Chondrocyte (in vitro differentiated cells): Measurements from ENCODE around the gene DPH5. TPM values are rescaled to one million over a fixed set of nuclear protein-coding genes. Genes with fewer than 3 reads are reported as not detected.
"Not testable (repeated sequence)": the region's sequence is repeated elsewhere in the genome, so short reads cannot be mapped to it uniquely, and the experiment has no call there.

Experiments
- DNase-seq: peaks from one replicate; pipeline ENCODE4 v3.0.0; 2021; ENCODE audit warnings: mixed read lengths, low spot score
- H3K27ac Mint-ChIP-seq: one replicate; pipeline ENCODE4 v1.8.0; 2021; ENCODE audit warnings: mild to moderate bottlenecking, moderate library complexity, mixed read lengths; ENCODE audit not compliant: unreplicated experiment
- H3K27me3 Mint-ChIP-seq: 2 replicates; pipeline ENCODE4 v1.8.0; 2021; ENCODE audit warnings: low read depth, mixed read lengths
- H3K36me3 Mint-ChIP-seq: 2 replicates; pipeline ENCODE4 v1.8.0; 2021; ENCODE audit warnings: low read depth, mixed read lengths
- H3K4me1 Mint-ChIP-seq: 2 replicates; pipeline ENCODE4 v1.8.0; 2021; ENCODE audit warnings: low read depth, mild to moderate bottlenecking, mixed read lengths
- H3K4me3 Mint-ChIP-seq: one replicate; pipeline ENCODE4 v1.8.0; 2021; ENCODE audit warnings: mild to moderate bottlenecking, moderate library complexity, mixed read lengths; ENCODE audit not compliant: unreplicated experiment
- H3K9me3 Mint-ChIP-seq: 2 replicates; pipeline ENCODE4 v1.8.0; 2021; ENCODE audit warnings: low read depth, mixed read lengths
- CTCF ChIP-seq: fragments of 200-600 bp; sonication (generic); IDR thresholded peaks from 2 replicates; pipeline ENCODE4 v1.5.0; 2021; ENCODE audit warnings: antibody characterized with exemption, mild to moderate bottlenecking, moderate library complexity
- total RNA-seq: library from RNA; stranded (reverse); gene quantifications from 3 replicates; pipeline ENCODE4 v1.2.1, GENCODE V29; 2021

The DPH5 gene
- total RNA-seq, 1 donor from 2014 or later = 30.5 TPM

- peaks cover 20% of the 10 kb centered on the region for H3K36me3 Mint-ChIP-seq
- no peak overlapping the region for H3K27ac Mint-ChIP-seq
- no peak overlapping the region for H3K4me3 Mint-ChIP-seq
- H3K9me3 Mint-ChIP-seq = peaks cover 10% of the 10 kb centered on the region
- no peak for TF ChIP-seq CTCF
- DNase-seq = no peak
- no peaks in the 10 kb centered on the region for H3K27me3 Mint-ChIP-seq
- H3K4me1 Mint-ChIP-seq = peaks cover 23% of the 10 kb centered on the region
Observed at GRCh38 chr1:100952104-100952745, 73.4 kb downstream of the DPH5 start.

GRCh38 chr1:100950781-100951180, 74.8 kb downstream of the DPH5 start:
- peaks cover 26% of the 10 kb centered on the region for H3K4me1 Mint-ChIP-seq
- H3K27me3 Mint-ChIP-seq = no peaks in the 10 kb centered on the region
- TF ChIP-seq CTCF = no peak
- peak overlapping the region; percentile 68 for H3K27ac Mint-ChIP-seq
- H3K36me3 Mint-ChIP-seq = peaks cover 25% of the 10 kb centered on the region
- no peak overlapping the region for H3K4me3 Mint-ChIP-seq
- DNase-seq = no peak
- peaks cover 13% of the 10 kb centered on the region for H3K9me3 Mint-ChIP-seq

- DNase-seq = no peak
- no peak overlapping the region for H3K4me3 Mint-ChIP-seq
- no peaks in the 10 kb centered on the region for H3K27me3 Mint-ChIP-seq
- peaks cover 24% of the 10 kb centered on the region for H3K4me1 Mint-ChIP-seq
- peaks cover 25% of the 10 kb centered on the region for H3K36me3 Mint-ChIP-seq
- no peak overlapping the region for H3K27ac Mint-ChIP-seq
- TF ChIP-seq CTCF = no peak
- peaks cover 13% of the 10 kb centered on the region for H3K9me3 Mint-ChIP-seq
Observed at GRCh38 chr1:100950337-100950736, 75.2 kb downstream of the DPH5 start.

- H3K36me3 Mint-ChIP-seq = peaks cover 27% of the 10 kb centered on the region
- not testable (repeated sequence) for DNase-seq, H3K4me3 Mint-ChIP-seq, H3K27ac Mint-ChIP-seq, H3K27me3 Mint-ChIP-seq
- peaks cover 23% of the 10 kb centered on the region for H3K4me1 Mint-ChIP-seq
- peaks cover 13% of the 10 kb centered on the region for H3K9me3 Mint-ChIP-seq
Observed at GRCh38 chr1:100949515-100950158, 75.9 kb downstream of the DPH5 start.

GRCh38 chr1:100948721-100949405, 76.7 kb downstream of the DPH5 start:
- H3K4me3 Mint-ChIP-seq, H3K27me3 Mint-ChIP-seq, H3K27ac Mint-ChIP-seq, DNase-seq: not testable (repeated sequence)
- Mint-ChIP-seq H3K9me3 (peaks cover 13% of the 10 kb centered on the region), H3K4me1 (peaks cover 23% of the 10 kb centered on the region), H3K36me3 (peaks cover 27% of the 10 kb centered on the region)

- not testable (repeated sequence) for H3K27me3 Mint-ChIP-seq, DNase-seq, H3K4me3 Mint-ChIP-seq, H3K27ac Mint-ChIP-seq
- peaks cover 13% of the 10 kb centered on the region for H3K9me3 Mint-ChIP-seq
- peaks cover 27% of the 10 kb centered on the region for H3K36me3 Mint-ChIP-seq
- peaks cover 30% of the 10 kb centered on the region for H3K4me1 Mint-ChIP-seq
Observed at GRCh38 chr1:100947816-100948215, 77.8 kb downstream of the DPH5 start.

- H3K36me3 Mint-ChIP-seq = peaks cover 27% of the 10 kb centered on the region
- peaks cover 13% of the 10 kb centered on the region for H3K9me3 Mint-ChIP-seq
Observed at GRCh38 chr1:100946064-100946463, 79.5 kb downstream of the DPH5 start.

More at GRCh38 chr1:100946064-100946463, 79.5 kb downstream of the DPH5 start:
- peaks cover 29% of the 10 kb centered on the region for H3K4me1 Mint-ChIP-seq
- H3K27me3 Mint-ChIP-seq, DNase-seq, H3K27ac Mint-ChIP-seq, H3K4me3 Mint-ChIP-seq: not testable (repeated sequence)
